Left ventricle myocardium inferior (tissue), 1 donor: ENCODE data around the gene KCNMB2. TPM values are rescaled to one million over a fixed set of nuclear protein-coding genes. Genes with fewer than 3 reads are reported as not detected.

Source experiments
- DNase-seq: peaks from one replicate; pipeline ENCODE4 v3.0.0-alpha.2; 2020
- H3K27ac ChIP-seq: fragments of 200-600 bp; replicated peaks from 2 replicates; pipeline ENCODE4 v1.8.0; 2021
- H3K27me3 ChIP-seq: fragments of 200-600 bp; 2 replicates; pipeline ENCODE4 v1.8.0; 2021; ENCODE audit warnings: low read depth
- H3K36me3 ChIP-seq: fragments of 200-600 bp; 2 replicates; pipeline ENCODE4 v1.8.0; 2021
- H3K4me1 ChIP-seq: fragments of 200-600 bp; 2 replicates; pipeline ENCODE4 v1.8.0; 2021
- H3K4me3 ChIP-seq: fragments of 200-600 bp; 2 replicates; pipeline ENCODE4 v1.8.0; 2021; ENCODE audit warnings: mild to moderate bottlenecking, moderate library complexity
- H3K9me3 ChIP-seq: fragments of 200-600 bp; replicated peaks from 2 replicates; pipeline ENCODE4 v1.8.0; 2021
- CTCF ChIP-seq: fragments of 200-600 bp; IDR thresholded peaks from 2 replicates; pipeline ENCODE4 v1.8.0; 2021; ENCODE audit warnings: antibody characterized with exemption, mild to moderate bottlenecking, borderline replicate concordance
- intact Hi-C: fragments of 100-400 bp; cut with micrococcal nuclease; formaldehyde crosslinking; loops from one replicate; pipeline ENCODE4 v1.11.0; 2022
- total RNA-seq: library from RNA; stranded (reverse); fragmentation: NEBNext Ultra II Directional; extraction: Animal tissue kit (Norgen Biotek cat#: 25700); gene quantifications from one replicate; pipeline ENCODE4 v1.2.1, GENCODE V29; 2021
- donor health status: DM: no; HTN: yes; CAD: no; lungs with severe emphysema.

Gene KCNMB2
- total RNA-seq, 1 donor from 2014 or later, result 2.1 TPM

GRCh38 chr3:178646186-178646862 is 110.1 kb downstream of the KCNMB2 start:
- no peaks in the 10 kb centered on the region for H3K4me1 ChIP-seq
- TF ChIP-seq CTCF, result no peak
- no peaks in the 10 kb centered on the region for H3K27me3 ChIP-seq
- no peaks in the 10 kb centered on the region for H3K36me3 ChIP-seq
- peaks cover 12% of the 10 kb centered on the region for H3K9me3 ChIP-seq
- no peak for DNase-seq
- H3K4me3 ChIP-seq, result no peak overlapping the region
- intact Hi-C loops, result no loop called here
- no peak overlapping the region for H3K27ac ChIP-seq

- Histone ChIP-seq H3K36me3 (no peaks in the 10 kb centered on the region), H3K27ac (no peak overlapping the region)
- intact Hi-C loops, result no loop called here
Observed at GRCh38 chr3:178655488-178655887, 119.3 kb downstream of the KCNMB2 start.

GRCh38 chr3:178658694-178659325 is 122.6 kb downstream of the KCNMB2 start:
- TF ChIP-seq CTCF, result no peak
- intact Hi-C loops, result no loop called here
- peaks cover 13% of the 10 kb centered on the region for H3K4me1 ChIP-seq
- DNase-seq, result no peak
- no peaks in the 10 kb centered on the region for H3K27me3 ChIP-seq
- H3K4me3 ChIP-seq, result no peak overlapping the region
- H3K9me3 ChIP-seq, result peaks cover 19% of the 10 kb centered on the region
- H3K27ac ChIP-seq, result no peak overlapping the region
- H3K36me3 ChIP-seq, result no peaks in the 10 kb centered on the region

More at GRCh38 chr3:178655488-178655887, 119.3 kb downstream of the KCNMB2 start:
- no peak for DNase-seq
- no peak for TF ChIP-seq CTCF
- Histone ChIP-seq H3K27me3 (no peaks in the 10 kb centered on the region), H3K4me3 (no peak overlapping the region), H3K4me1 (peaks cover 8% of the 10 kb centered on the region), H3K9me3 (peaks cover 25% of the 10 kb centered on the region)

- Histone ChIP-seq H3K4me1 (peaks cover 47% of the 10 kb centered on the region), H3K27me3 (no peaks in the 10 kb centered on the region), H3K36me3 (no peaks in the 10 kb centered on the region), H3K4me3 (no peak overlapping the region), H3K27ac (peak overlapping the region; percentile 73), H3K9me3 (peaks cover 9% of the 10 kb centered on the region)
- TF ChIP-seq CTCF, result no peak
- DNase-seq, result no peak
- intact Hi-C loops, result no loop called here
Observed at GRCh38 chr3:178663201-178663934, 127.1 kb downstream of the KCNMB2 start.

- H3K4me1 ChIP-seq, result peaks cover 62% of the 10 kb centered on the region
- no peaks in the 10 kb centered on the region for H3K36me3 ChIP-seq
- no peak overlapping the region for H3K4me3 ChIP-seq
- no peaks in the 10 kb centered on the region for H3K27me3 ChIP-seq
- DNase-seq, result no peak
- H3K27ac ChIP-seq, result peak overlapping the region; percentile 73
- TF ChIP-seq CTCF, result no peak
- intact Hi-C loops, result no loop called here
- H3K9me3 ChIP-seq, result peaks cover 9% of the 10 kb centered on the region
Observed at GRCh38 chr3:178665747-178666146, 129.5 kb downstream of the KCNMB2 start.
